ENCODE results near the gene MAU2.
"Not testable (repeated sequence)": the region's sequence is repeated elsewhere in the genome, so short reads cannot be mapped to it uniquely, and the experiment has no call there.

Gene MAU2

DNA sequence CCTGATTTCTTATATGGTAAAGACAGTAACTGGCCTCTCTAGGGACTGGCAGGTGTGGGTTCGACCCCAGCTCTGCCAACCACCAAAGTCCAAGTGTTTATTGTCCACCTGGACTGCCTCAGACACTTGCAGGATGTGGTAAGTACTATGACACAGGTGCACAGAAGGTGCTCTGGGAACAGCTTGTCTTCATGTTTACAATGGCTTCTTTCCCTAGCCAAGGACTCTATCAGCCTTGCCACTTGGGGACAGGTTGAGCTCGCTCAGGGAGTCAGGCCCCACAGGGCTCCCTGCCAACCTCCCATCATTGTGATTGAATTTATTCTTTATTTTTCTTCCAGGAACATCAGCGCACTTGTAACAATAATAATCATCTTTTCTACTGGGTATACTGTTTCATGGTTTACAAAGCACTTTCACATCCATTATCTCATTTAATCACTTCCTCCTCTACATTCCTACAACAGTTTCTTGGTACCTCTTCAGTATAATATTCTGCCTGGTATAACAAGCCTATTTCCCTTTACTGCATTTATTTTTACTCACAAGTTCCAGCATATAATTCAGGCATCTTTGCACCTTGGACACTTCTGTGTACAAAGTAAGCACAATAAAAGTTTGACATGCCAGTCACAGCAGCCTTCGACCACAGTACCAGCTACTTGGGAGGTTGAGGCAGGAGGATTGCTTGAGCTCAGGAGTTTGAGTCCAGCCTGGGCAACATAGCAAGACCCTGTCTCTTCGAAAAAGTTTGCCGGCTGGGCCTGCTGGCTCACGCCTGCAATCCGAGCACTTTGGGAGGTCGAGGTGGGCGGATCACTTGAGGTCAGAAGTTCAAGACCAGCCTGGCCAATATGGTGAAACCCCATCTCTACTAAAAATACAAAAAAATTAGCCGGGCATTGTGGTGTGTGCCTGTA lies 60.6 kb downstream of the MAU2 start:
- no peak for DNase-seq (ENCODE audit: low read depth in 3 of 3, low spot score in 1 of 3)

DNA sequence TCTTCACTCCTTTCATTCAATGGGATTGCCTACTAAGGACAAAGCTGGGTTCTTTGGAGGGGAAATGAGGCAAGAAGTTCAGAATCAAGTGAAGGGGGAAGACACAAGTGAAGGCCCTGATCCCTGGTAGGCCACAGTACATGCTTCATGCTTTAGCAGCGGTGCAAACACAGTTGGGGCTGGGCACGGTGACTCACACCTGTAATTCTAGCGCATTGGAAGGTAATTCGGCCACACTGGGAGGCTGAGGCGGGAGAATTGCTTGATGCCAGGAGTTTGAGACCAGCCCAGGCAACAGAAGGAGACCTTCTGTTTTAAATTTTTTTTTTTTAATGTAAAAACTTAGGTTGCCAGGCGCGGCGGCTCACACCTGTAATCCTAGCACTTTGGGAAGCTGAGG lies 61.5 kb downstream of the MAU2 start:
- DNase-seq (ENCODE audit: low read depth in 3 of 3, low spot score in 1 of 3) = no peak

DNA sequence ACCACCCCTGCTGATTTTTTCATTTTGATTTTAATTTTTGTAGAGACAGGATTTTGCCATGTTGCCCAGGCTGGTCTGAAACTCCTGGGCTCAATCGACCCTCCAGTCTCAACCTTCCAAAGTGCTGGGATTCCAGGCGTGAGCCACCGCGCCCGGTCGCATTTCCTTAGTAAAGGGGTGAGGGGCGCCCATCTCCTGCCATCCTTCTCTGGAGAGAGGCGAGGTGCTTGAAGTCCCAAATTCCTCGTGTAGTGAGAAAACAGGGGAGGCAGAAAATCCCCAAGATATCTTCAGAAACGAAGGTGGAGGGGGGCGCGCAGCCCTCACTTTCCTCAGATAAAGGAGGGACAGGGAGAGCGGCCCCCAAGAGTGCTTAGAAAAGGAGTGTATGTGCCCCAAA lies 63.9 kb downstream of the MAU2 start:
- DNase-seq (ENCODE audit: low read depth in 3 of 3, low spot score in 1 of 3) = no peak

DNA sequence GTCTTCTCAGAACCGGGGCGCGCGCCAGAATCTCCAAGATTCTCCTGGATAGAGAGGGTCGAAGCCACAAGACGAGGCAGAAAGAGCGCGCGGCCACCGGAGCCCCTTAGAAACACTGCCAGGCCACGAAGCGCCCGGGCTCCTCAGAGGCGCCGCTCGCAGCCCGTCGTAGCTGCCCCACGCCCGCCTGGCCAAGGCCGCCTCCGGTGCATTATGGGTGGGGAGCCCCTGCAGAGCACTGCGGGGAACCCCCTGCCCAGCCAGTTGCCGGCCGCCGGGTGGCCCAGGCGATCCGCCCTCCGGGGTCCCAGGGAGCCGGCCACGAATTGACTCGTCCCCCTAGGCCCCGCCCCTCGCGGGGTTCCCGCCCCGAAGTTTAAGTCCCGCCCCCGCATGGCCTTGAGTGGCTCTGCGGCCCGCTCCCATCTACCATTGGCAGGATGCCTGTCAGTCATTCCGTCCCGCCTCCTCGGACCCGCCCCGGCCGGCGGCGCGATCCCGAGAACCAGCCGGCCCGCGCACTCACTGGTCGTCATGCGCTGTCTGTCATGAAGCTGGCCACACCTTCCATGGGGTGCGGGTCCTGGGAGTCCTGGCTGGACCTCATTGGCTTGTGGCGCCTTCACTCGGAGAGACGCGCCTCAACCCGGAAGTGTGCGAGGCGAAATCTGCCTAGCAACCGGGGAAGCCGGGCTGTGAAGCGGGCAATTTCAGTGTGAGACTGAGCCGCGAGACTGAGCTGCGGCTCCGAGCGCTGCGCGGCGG lies 64.7 kb downstream of the MAU2 start:
- DNase-seq (ENCODE audit: low read depth in 3 of 3, low spot score in 1 of 3) = peak; percentile 99

DNA sequence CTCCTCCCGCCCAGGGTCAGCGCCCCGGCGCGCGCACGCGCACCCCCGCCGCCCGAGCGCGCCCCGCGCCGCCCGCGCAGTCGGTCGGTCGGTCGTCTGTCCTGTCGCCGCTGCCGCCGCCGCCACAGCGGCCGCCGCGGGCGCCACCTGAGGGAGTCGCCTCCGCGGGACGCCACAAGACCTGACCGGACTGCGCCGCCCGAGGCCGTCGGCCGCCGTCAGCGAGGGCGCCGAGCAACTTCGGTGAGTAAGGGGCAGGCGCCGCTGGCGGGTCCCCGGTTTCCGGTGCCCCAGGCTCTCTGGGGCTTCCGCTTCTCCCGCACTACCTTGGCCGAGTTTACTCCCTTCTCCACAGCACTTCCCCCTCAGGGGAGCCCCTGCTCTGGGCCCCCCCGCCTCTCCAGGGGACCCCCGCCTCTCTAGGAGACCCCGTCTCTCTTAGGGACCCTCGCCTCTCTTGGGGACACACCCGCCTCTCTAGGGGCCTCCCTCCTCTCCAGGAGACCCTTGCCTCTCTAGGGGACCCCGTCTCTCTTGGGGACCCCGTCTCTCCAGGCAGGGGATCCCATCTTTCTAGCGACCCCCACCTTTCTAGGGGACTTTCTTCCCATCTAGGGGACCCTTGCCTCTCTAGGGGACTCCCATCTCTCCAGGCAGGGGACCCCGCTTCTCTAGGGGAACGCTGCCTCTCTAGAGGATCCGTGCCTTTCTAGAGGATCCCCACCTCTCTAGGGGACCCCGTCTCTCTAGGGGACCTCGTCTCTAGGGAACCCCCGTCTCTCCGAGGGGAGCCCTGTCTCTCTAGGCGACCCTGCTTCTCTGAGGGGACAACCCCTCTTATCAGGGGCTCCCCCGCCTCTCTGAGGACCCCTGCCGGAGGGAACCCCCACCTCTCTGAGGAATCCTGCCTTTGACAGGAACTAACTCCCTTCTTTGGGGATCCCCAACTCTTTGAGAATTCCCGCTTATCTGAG lies 65.6 kb downstream of the MAU2 start:
- peak in 1 of 3 donors; percentile 29 for DNase-seq (ENCODE audit: low read depth in 3 of 3, low spot score in 1 of 3)

DNA sequence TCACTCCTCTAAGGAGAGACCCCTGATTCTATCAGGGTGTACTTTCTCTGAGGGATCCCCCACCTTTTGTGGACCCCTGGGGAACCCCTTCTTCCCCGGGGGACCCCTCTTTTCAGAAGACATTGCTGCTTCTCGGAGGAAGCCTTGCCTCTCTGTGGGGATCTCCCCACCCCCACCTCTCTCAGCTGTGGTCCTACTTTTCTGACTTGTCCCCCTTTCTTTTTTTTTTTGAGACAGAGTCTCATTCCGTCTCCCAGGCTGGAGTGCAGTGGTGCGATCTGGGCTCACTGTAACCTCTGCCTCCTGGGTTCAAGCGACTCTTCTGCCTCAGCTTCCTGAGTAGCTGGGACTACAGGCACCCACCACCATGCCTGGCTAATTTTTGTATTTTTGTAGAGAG lies 66.5 kb downstream of the MAU2 start:
- no peak for DNase-seq (ENCODE audit: low read depth in 3 of 3, low spot score in 1 of 3)

DNA sequence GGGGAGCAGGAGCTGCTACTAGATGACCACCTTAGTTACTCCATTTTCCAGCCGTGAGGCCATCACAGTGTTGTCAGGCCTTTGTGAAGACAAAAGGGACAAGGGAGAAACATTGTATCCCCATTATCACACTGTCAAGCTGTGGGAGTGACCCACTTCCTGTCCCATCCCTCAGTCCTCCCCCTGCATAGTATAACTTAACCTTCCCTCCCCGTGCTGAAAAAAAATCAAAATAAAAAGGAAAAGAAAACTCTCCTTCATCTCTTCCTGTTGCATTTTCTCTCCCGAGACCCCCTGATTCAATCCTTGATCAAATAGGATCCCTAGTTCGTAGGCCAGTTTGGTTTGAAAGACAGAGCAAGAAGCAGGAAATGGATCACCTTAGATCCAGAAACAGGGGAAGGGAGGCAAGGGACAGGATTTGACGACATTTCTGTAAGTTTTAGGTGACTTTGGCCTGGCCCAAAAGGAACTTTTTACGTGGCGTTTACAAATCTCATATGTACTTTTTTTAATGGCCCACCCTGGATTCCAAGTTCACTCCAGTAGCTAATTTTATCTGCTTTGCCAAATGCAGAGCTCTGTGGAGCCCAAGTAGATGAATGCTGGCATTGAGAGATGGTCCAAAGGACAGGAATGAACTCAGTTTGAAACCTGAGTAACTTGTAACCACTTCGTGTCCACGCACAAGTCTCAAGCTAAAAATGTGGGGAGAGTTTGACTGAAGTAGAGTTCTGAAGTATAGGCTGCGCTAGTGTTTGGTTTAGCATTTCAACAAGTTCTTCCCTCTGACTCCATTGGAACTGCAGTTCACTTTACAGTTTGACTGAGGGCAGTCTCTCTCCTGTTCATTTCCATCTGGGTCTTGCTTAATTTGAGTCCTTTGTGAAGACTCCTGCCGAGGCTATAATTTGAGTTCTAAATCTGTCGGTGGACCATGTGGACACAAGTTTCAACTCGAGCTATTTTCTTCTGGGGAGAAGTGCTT lies 68.2 kb downstream of the MAU2 start:
- no peak for DNase-seq (ENCODE audit: low read depth in 3 of 3, low spot score in 1 of 3)

DNA sequence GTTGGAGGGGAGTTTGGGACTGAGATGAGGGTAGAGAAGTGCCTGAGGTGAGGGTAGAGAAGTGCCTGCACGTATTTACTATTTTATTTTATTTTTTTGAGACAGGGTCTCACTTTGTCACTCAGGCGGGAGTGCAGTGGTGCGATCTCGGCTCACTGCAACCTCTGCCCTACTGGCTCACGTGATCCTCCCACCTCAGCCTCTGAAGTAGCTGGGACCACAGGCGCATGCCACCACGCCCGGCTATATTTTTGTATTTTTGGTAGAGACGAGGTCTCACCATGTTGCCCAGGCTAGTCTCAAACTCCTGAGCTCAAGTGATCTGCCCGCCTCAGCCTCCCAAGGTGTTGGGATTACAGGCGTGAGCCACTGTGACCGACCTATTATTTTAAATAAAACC lies 69.1 kb downstream of the MAU2 start:
- not testable (repeated sequence) for DNase-seq (ENCODE audit: low read depth in 3 of 3, low spot score in 1 of 3)

DNA sequence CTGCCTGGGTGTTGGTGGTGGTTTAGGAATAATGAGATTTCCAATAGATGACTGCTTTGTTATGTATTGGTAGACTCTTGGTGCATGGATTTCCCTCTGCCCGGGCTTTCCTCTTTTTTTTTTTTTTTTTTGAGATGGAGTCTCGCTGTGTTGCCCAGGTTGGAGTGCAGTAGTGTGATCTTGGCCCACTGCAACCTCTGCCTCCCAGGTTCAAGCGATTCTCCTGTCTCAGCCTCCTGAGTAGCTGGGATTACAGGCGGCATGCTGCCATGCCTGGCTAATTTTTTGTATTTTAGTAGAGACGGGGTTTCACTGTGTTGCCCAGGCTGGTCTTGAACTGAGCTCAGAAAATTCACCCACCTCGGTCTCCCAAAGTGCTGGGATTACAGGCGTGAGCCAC lies 73.7 kb downstream of the MAU2 start:
- not testable (repeated sequence) for DNase-seq (ENCODE audit: low read depth in 3 of 3, low spot score in 1 of 3)

DNA sequence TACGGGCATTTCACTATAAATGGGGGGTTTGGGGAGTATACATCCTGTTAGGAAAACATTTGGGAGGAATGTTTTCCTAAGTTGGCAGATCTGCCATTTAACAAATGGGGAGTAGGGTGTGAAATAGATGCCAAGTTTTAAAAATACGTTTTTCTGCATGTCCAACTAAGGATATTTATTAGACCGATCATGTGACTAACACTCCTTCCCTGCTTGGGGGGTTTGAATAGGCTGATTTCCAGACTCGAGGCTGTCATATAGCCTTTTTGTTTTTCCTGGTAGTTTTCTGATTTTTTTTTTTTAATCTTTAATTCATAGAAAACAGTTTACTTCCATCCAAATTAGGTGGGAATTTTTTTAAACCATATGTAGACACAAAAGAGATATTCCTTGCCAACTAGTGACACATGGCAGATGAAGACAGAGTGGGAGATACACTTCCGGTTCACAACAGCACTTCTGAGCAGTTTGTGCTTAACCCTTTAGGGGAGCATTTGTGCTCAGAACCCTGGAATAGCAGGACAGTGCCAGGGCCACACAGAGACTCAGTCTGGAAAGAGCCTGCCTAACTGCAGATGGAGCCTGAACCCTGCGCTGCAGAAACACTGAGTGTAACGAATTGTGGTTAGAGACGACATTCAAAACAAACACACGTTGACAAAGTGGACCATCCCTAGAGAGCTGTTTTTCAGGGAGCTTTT lies 79.3 kb downstream of the MAU2 start:
- DNase-seq (ENCODE audit: low read depth in 3 of 3, low spot score in 1 of 3) = no peak

DNA sequence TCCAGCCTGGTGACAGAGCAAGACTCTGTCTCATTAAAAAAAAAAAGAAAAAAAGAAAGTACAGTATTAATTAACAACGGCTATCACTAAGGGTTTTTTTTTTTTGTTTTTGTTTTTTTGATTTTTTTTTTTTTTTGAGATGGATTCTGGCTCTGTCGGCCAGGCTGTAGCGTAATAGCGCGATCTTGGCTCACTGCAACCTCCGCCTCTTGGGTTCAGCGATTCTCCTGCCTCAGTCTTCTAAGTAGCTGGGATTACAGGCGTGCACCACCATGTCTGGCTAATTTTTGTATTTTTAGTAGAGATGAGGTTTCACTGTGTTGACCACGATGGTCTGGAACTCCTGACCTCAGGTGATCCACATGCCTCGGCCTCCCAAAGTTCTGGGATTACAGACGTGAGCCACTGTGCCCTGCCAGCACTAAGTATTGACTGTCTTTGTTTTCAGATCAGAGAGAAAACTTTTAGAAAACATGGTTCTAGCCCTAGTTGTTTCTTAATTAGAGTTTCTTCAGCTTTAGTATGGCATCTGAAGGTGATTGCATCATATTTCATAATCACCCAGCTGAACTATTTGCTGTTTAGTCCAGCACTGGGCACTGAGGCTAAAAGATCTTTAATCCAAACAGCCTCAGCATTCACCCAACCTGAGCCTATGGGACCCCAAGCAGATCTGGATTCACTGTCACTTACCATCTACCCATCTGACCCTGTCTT lies 82.2 kb downstream of the MAU2 start:
- DNase-seq (ENCODE audit: low read depth in 3 of 3, low spot score in 1 of 3) = no peak

DNA sequence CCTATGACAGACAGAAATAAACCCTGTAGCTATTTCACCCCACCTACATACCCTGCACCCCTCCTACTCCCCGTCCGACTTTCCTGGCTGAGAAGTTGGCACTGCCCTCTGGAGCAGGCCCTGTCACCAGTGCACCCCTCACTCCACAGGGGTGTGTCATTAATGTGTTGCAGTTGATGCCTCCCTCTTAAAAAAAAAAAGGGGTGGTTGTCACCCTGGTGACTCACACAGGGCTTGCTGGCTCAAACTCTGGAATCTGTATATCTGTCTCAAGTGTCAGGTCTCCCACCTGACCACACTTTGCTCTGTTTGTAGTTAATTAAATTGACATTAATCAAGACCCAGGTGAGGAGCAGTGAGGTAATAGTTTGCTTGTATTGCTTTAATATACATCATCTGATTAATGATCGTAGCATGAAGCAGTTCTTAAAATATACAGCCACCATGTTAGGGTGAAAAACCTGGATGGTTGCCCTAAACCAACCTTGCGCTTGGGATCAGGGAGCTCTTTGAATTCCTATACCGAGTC lies 82.8 kb downstream of the MAU2 start:
- no peak for DNase-seq (ENCODE audit: low read depth in 3 of 3, low spot score in 1 of 3)

DNA sequence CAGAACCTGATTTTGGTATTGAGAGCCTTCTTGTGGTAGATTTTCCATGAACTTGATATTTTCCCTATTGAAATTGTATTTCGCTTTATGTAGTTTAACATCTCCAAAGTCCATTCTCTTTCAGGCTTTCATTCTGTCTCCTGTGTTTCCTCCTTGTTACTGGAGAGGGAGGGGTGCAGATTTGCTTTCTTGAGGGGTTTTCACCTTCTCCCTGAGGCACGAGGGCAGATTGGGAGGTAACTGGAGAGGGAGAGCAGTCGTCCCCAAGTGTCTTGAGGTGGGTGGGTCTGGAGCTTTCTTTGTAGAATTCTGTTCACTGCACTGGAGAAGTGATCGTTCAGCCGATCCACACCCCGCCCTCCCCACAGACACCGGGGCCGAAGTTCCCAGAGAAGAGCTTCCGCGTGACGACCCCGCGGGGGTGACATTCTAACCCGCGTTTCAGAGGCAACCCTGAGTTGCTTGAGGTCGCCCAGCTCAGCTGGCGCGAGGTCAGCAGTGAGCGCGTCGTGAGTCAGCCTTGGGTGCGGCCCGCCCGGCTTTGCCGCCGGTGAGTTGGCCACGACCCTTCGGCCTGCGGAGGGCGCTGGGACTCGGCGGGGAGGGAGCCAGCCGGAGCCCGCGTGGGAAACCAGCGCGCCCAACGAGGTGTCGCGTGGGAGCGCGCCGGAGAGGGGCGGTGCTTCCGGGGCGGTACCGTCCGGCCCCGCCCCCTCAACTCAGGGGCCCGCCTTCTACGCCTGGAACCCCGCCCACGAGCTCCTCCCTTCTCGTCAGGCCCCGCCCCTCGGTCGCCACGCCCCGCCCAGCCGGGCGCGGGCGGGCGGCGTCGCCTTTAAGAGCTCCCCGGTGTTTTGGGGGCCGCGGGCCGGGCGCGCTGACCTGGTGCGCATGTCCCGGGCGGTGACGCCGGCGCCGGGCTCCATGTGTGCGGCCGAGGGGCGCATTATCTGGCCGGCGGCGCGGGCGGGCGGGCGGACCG lies 84.5 kb downstream of the MAU2 start, which contains the start of gene GATAD2A:
Gene GATAD2A, plus strand, starts transcription at position 797 of the 982 bp plus-strand sequence. CDS start 59,671 bp downstream, outside the sequence.
- peak; percentile 86 to 94 (median 88) for DNase-seq (ENCODE audit: low read depth in 3 of 3, low spot score in 1 of 3)

DNA sequence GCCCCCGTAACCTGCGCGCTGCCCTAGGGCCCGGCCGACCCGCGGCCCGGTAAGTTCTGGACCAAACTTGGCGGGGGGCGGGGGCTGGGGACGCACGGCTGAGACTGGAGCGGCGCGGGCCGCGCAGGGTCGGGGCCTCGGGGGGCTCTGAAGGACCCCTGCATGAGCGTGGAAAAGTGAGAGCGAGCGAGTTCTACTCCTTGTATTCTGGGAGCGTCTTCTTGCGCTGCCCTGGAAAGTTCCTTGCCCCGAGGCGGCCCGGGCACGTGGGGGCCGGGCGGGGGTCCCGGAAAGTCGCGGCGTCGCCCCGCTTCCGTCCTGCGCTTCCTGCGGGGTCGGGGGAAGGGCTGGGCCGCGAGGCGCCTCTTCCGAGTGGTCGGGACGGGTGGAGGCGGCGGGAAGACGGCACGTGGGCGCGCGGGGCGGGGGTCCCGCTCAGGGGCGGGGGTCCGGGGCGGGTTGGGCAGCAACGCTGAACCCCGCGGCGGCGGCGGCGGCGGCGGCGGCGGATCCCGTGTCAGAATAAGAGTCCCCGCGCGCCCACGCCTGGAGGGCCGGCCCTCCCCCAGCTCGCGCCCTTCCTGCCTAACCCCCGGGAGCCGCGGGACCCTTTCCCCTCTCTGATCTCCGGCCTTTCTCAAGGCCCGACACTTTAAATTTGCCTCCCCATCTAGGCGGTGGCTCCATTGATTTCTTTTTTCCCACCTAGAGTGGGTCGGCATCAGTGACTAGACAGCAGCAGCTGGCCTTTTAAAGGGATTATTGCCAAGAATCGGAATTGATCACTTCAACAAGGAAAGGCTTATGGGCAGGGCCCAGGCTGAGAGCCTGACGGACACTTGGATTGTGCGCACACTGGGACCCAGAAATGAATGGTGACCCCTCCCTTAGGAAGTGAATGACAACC lies 85.6 kb downstream of the MAU2 start:
- DNase-seq (ENCODE audit: low read depth in 3 of 3, low spot score in 1 of 3) = peak in 1 of 3 donors; percentile 42

DNA sequence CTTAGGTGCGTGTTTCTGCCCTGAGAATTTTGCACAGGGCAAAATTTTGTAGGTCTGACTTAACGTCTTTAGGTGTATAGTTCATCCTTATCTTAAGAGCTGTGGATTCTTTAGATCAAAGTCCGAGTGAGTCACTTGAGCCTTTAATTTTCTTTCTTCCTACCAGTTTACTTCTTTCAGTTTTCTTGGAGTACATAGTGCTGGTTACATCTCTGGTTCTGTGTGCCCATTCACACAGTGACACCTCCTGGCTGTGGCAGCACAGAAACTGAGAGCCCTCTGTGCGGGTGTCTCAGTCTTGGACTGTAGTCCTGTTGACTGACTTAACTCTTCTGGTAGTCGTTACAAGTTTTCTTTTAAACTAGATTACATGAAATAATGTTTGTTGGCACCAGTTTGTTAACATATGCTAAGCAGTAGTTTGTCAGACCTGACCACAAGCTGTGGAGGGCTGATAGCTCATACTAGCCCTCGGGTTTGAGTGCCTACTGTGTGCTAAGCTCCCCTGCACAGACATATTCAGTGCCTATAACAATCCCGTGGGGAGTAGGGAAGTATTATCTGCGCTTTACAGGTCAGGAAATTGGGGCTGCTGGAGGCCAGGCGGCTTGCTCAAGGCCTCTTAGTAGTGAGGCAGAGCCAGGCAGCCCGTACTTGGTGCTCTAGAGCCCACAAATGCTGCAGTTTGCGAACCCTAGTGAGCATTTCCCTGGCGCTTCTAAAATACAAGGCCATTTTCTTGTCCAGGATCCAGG lies 86.4 kb downstream of the MAU2 start:
- peak in 1 of 3 donors; percentile 14 for DNase-seq (ENCODE audit: low read depth in 3 of 3, low spot score in 1 of 3)
